NCI-H1048 (cell line): ENCODE data around the gene CFAP92.

Experiments used
- DNase-seq: peaks from one replicate; lab custom pipeline; 2025; lab: John Stamatoyannopoulos, UW

CFAP92 gene

GRCh38 chr3:129026728-129027543 lies 33.1 kb upstream of the CFAP92 start:
- peak; percentile 44 for DNase-seq

GRCh38 chr3:129025691-129026435 lies 32.0 kb upstream of the CFAP92 start:
- DNase-seq, result no peak

- DNase-seq, result no peak
Observed at GRCh38 chr3:129025108-129025507, 31.2 kb upstream of the CFAP92 start.

GRCh38 chr3:129023909-129024308 lies 30.0 kb upstream of the CFAP92 start:
- DNase-seq, result no peak

- DNase-seq, result no peak
Observed at GRCh38 chr3:129023008-129023358, 29.1 kb upstream of the CFAP92 start.

- DNase-seq, result no peak
Observed at GRCh38 chr3:129022114-129023007, 28.5 kb upstream of the CFAP92 start.

- no peak for DNase-seq
Observed at GRCh38 chr3:129021140-129021551, 27.3 kb upstream of the CFAP92 start.

- DNase-seq, result no peak
Observed at GRCh38 chr3:129020691-129021090, 26.8 kb upstream of the CFAP92 start.

GRCh38 chr3:129019266-129019665 lies 25.4 kb upstream of the CFAP92 start:
- no peak for DNase-seq

GRCh38 chr3:129018751-129019150 lies 24.9 kb upstream of the CFAP92 start:
- DNase-seq, result no peak

- DNase-seq, result no peak
Observed at GRCh38 chr3:129018271-129018670, 24.4 kb upstream of the CFAP92 start.

GRCh38 chr3:129017484-129017899 lies 23.6 kb upstream of the CFAP92 start:
- no peak for DNase-seq

GRCh38 chr3:129016720-129017483 lies 23.0 kb upstream of the CFAP92 start:
- DNase-seq, result no peak

- DNase-seq, result no peak
Observed at GRCh38 chr3:129016356-129016719, 22.5 kb upstream of the CFAP92 start.

- no peak for DNase-seq
Observed at GRCh38 chr3:129015388-129016105, 21.7 kb upstream of the CFAP92 start.

- DNase-seq, result no peak
Observed at GRCh38 chr3:129014793-129015345, 21.0 kb upstream of the CFAP92 start.

- DNase-seq, result no peak
Observed at GRCh38 chr3:129014148-129014547, 20.3 kb upstream of the CFAP92 start.

- DNase-seq, result no peak
Observed at GRCh38 chr3:129013491-129013891, 19.6 kb upstream of the CFAP92 start.

GRCh38 chr3:129010310-129010956 lies 16.6 kb upstream of the CFAP92 start:
- no peak for DNase-seq

GRCh38 chr3:129009266-129009665 lies 15.4 kb upstream of the CFAP92 start:
- DNase-seq, result no peak
